HG03095 (cell line): ENCODE data around the gene ALDH3B1.
A peak's percentile ranks its signal among the peaks of the same experiment; 100 is the strongest.

Experiments
- ATAC-seq: cut with Tn5 transposase; IDR thresholded peaks from one replicate; pipeline ENCODE4 v1.9.1; 2021; ENCODE audit warnings: moderate library complexity; ENCODE audit not compliant: unreplicated experiment

Gene ALDH3B1

DNA sequence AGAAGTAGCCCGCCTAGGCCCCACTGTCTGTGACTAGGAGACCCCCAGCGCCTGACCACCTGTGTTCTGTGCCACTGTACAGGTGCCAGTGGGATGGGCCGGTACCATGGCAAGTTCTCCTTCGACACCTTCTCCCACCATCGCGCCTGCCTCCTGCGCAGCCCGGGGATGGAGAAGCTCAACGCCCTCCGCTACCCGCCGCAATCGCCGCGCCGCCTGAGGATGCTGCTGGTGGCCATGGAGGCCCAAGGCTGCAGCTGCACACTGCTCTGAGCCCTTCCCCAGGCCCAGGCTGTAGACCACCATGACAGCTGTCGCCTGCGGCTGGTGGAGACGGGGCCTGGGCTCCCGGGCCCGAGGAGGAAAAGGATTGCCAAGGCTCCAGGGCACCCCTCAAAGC is 17.5 kb downstream of the ALDH3B1 start:
- ATAC-seq = no peak

- ATAC-seq = no peak
Measured at GRCh38 chr11:68028802-68029545, 18.8 kb downstream of the ALDH3B1 start.

DNA sequence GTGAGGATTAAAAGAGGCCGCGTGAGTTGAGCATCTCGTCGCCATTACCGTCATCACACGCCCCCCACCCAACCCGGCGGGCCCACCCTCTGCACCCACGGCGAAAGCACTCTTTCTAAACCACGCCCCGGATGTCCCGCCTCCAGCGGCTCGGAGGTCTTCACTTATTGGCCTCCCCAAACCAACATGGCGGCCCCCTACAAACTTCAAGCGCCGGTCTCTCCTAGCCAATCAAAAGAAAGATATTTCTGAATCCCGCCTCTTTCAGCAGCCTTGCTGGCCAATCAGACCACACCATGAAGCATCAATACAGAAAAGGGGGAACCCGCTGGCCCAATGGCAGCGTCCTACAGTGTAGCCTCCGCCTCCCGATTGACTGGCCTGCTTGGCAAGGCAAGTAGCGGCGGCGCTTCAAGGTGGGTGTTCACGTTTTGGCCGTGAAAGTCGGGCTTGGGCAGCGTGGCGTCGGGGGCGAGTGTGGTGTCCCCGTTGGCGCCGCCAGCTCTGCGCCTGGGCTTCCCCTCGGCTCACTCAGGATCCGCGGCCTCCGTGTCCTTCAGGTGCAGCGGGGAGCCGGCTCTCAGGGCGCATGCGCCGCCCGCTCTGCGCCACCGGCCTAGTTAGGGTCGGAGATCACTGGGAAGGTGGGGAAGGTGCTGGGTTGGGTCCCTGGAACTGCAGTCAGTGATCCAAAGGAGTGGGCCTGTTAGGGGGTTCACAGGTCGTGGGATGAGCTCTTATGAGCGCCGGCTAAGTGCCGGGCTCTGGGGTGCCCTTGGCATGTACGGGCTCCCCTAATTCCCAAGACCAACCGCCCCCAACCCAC is 20.4 kb downstream of the ALDH3B1 start, which contains the start of gene NDUFS8:
Gene NDUFS8 (plus strand): TSS at position 364 of the 826 bp plus-strand sequence. CDS start 1,471 bp downstream, outside the sequence.
- ATAC-seq = peak; percentile 84

GRCh38 chr11:68031144-68031464 is 21.0 kb downstream of the ALDH3B1 start:
- ATAC-seq = no peak

GRCh38 chr11:68032003-68032402 is 21.9 kb downstream of the ALDH3B1 start:
- no peak for ATAC-seq

GRCh38 chr11:68032997-68033707 is 23.0 kb downstream of the ALDH3B1 start:
- no peak for ATAC-seq

- no peak for ATAC-seq
Measured at GRCh38 chr11:68033708-68034045, 23.6 kb downstream of the ALDH3B1 start.

- ATAC-seq = no peak
Measured at GRCh38 chr11:68035266-68035876, 25.2 kb downstream of the ALDH3B1 start.

- no peak for ATAC-seq
Measured at GRCh38 chr11:68036141-68036716, 26.1 kb downstream of the ALDH3B1 start.

DNA sequence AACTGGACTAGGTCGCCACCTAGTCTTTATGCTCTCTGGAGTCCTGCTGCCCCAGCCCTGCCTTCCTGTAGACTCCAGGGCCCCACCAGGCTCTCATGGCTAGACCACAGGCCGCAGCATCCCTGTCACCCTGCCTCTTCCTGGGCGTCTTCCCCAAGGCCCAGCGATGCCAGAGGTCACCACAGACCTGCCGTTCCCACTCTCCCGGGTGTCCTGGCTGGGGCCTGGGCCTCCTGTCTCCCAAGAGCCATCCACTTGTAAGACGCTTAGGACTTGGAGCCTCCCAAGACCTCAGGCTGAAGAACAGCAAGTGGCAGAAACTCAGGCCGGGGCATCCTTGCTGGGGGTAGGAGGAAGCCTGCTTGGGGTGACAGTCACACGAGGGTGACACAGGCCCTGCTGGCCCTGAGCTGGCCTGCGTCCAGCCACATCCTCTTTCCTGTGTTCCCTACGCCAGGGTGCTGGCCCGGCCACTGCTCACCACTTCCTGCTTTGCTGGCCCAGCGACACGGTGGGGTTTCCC is 26.7 kb downstream of the ALDH3B1 start:
- no peak for ATAC-seq

GRCh38 chr11:68037411-68038225 is 27.5 kb downstream of the ALDH3B1 start:
- no peak for ATAC-seq

DNA sequence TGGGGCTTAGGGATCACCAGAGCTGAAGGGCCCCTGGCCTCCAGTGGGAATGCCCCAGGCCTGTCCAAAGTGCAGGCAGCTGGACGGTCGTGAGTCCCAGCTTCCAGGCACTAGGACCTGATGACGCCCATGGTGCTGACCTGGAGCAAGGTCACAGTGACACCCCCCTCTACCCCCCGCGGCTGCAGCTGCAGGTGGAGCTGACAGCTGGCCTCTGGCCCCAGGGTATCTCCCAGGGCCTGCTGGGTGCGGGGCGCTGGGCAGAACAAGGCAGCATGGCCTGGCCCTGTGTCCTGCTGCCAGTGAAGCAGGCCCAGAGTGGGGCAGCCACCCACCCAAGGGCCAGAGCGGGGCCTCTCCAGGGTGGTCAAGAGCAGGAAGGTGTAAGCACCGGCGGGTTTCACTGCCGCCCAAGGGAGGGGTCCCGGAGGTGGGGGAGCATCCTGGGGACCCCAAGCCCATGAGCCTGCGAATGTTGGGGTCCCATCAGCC is 28.1 kb downstream of the ALDH3B1 start:
- no peak for ATAC-seq

DNA sequence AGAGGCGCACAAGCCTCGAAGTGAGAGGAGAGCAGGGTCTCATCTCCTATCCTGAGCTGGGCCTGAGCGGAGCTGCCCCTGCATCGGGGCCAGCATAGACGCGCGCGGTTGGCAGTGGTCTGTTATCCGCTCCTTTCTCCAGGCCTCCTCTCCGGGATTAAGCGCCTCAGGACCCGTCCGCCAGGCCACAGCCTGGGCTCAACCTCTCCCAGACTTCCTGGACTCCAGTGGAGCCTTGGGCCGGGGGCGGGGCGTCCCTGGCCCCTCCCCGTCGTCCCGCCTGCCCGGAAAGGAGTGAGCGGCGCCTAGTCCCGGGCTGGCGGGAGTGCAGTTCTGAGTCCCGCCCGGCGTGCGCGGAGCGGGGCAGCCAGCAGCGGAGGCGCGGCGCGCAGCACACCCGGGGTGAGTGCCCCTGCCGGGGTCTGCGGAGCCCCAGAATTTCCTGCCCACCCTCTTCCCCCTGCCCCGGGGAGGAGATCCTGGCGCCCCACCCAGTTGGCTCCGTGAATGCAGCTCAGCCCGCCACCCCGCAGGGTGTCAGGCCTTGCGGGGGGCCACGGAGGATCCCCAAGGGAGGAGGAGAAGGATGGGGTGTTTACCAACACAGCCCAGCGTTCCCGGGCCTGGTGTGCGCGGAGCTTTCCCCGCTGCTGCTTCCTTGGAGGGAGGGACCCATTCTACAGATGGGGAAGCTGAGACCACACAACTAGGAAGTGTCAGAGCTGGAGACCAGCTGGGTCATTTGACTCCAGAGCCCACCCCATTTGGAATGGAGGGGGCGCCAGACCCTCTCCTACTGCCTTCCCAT is 28.8 kb downstream of the ALDH3B1 start, which contains the start of gene TCIRG1:
Gene TCIRG1 (plus strand): TSS at position 308 of the 808 bp plus-strand sequence. CDS start 2,247 bp downstream, outside the sequence.
- ATAC-seq = no peak

GRCh38 chr11:68039526-68040086 is 29.5 kb downstream of the ALDH3B1 start:
- ATAC-seq = no peak

GRCh38 chr11:68040101-68040956 is 30.2 kb downstream of the ALDH3B1 start:
- peak; percentile 44 for ATAC-seq

- ATAC-seq = no peak
Measured at GRCh38 chr11:68040957-68041591, 30.9 kb downstream of the ALDH3B1 start.
